NCI-H187 (cell line): Measurements from ENCODE around the gene BRAF.
"Not testable (repeated sequence)": the region's sequence is repeated elsewhere in the genome, so short reads cannot be mapped to it uniquely, and the experiment has no call there.

Source experiments
- DNase-seq, 2 experiments: peaks; one replicate each; lab custom pipeline; 2025; lab: John Stamatoyannopoulos, UW

Gene BRAF

DNA sequence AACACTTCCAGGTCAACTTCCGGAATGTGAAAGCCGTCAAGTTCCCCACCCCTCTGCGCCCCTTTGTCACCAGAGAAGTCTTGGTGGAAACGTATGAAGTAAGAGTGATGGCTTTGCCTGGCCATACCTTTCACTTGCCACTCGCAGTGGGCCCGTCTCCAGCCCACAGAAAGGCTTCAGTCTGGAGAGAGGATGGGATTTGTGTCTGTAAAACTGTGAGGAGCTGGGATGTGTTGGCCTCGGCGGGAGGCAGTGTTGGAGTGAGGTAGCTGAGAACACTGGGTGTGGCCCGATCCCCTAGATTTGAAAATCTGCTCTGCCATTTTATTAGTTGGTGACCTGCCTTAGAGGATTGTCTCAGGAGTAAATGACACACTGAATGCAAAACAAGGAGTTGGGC, 245.5 kb downstream of the BRAF start:
- DNase-seq: no peak

DNA sequence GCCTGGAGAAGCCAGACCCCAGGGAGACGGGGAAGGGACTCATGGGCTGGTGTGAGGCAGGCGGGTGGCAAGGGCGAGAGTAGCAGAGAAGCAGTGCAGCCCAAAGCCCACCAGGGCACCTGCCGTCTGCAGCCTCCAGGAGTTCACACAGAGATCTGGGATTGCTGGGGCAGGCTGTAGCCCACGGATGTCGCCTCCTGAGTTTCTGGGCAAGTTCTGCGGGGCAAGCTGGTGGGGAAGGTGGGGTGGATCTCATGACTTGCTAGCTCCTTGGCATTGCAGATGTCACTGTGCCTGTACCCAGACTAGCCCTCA, 246.0 kb downstream of the BRAF start:
- no peak for DNase-seq

DNA sequence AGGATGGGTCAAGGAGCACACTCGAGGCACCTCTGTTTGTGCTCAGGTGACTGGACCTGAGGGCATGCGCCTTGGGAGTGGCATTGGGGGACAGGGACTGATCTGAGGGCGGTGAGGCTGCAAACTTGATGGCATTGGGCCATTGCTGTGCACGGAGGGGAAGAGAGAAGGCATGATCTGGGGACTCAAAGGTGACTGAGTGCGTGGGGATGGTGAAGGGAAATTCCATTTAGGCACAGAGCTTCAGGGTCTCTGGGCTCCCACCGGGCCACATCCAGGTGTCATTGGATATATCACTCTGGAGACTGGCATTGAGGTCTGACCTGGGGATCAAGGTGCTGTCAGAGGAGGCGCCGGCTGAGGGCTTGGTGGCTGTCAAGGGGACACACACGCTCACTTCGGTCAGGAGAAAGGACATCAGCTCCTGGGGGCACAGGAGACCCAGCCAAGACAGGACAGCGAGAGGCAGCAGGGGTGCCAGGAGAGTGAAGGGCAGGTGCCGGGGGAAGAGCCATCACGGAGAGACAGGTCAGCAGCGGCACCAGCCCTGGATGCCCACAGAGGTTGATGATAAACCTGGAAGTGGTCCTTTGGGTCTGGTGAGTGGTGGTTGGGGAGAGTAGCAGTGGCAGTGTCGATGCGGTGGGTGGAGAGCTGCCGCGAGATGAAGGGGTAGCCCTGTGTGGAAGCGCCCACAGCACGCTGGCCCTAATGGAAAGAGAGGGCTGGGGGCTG, 246.5 kb downstream of the BRAF start:
- DNase-seq: no peak

DNA sequence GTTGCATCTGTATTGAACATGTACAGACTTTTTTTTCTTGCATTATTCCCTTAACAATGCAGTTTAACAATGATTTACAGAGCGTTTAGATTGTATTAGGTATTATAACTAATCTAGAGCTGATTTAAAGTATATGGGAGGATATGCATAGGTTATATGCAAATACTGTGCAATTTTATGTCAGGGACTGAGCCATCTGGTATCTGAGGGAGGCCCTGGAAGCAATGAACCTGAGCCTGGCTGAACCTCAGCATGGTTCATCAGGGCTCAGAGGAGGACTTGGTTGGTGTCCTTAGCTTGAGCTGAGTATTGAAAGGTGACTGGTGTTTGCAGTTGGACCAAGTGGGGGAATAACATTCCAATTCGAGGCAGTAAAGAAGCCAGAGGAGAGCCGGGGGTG, 247.2 kb downstream of the BRAF start:
- no peak for DNase-seq

DNA sequence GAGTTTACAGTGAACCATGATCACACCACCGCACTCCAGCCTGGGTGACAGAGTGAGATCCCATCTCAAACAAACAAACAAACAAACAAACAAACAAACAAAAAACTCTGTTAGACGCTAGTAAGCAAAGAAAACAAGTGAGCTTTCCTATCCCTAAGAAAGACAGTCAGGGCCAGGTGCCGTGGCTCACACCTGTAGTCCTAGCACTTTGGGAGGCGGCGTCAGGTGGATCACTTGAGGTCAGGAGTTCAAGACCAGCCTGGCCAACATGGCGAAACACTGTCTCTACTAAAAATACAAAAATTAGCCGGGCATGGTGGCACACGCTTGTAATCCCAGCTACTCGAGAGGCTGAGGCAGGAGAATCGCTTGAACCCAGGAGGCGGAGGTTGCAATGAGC, 247.8 kb downstream of the BRAF start:
- not testable (repeated sequence) for DNase-seq

DNA sequence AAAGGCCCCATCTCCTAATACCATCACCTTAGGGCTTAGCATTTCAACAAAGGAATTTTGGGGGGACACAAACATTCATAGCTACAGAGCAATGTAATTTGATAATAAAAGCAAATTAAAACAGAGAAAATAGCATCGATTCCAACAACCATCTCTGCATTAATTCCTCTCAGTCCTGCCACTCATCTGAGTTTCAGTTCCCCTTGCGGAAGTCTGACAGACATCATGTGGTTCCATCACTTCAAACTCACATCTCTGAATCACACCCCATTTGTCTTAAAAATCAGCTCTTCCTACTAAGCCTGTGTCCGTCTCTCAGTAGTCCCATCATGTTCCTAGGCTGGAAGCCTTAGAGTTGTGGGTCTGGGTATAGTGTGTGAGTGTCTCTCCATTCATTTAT, 248.4 kb downstream of the BRAF start:
- DNase-seq: no peak

DNA sequence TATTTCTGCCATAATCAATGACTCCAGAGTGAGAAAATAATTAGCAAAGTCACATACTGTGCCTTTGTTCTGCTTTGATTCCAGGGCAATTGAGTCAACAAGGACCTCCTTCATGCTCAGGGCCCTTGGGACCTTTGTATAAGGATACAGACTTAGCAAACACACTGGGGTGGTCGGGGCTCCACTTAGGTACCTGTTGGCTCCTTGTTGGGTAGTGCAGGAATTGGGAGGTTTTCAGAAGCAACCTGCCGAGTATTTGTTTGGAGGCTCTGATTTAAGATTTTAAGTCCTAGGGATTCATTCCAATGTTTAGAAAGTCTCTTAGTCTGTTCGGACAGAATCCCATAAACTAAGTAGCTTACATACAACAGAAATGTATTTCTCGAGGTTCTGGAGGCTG, 249.0 kb downstream of the BRAF start:
- DNase-seq: no peak

DNA sequence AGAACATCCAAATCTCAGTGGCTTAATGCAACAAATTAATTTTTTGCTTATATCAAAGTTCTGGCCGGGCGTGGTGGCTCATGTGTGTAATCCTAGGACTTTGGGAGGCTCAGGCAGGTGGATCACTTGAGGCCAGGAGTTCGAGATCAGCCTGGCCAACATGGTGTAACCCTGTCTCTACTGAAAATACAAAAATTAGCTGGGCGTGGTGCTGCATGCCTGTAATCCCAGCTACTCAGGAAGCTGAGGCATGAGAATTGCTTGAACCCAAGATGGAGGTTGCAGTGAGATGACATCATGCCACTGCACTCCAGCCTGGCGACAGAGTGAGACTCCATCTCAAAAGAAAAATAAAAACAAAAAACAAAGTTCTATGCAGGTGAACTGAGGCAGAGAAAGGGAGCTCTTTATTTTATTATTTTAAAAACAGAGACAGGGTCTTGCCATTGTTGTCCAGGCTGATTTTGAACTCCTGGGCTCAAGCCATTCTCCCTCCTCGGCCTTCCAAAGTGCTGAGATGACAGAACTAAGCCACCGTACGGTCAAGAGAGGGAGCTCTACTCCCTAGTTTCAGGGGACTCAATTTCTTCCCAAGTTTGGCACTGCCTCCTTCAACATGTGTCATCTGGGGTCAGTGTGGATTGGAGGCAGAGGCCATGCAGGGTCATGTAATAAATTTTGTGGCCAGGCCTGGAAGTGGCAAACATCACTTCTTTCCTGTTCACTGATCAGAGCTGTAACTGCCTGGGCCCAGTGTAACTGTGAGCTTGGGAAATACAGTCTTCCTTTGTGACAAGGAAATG, 249.6 kb downstream of the BRAF start:
- peak in 1 of 2 experiments; percentile 6 for DNase-seq

DNA sequence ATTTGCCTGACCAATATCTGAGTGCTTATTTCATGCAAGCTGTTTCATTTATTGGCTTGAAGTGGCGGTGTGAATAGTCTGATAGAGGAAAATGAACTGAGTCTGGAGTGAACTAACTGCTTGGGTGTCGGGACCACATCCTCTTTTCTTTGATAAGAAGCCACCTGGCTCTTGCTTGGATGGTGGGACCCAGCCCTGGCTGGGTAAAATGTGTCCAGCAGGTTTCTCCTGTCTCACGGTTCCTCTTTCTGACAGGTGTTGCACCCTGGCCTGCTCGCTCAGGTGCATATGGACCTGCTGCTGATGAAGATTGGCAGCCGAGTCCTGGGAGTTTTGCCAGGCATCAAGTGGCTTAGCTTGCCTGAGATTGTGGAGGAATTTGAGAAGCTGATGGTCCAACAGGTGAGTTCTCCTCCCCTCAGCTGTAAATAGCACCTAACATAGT, 250.4 kb downstream of the BRAF start:
- no peak for DNase-seq

DNA sequence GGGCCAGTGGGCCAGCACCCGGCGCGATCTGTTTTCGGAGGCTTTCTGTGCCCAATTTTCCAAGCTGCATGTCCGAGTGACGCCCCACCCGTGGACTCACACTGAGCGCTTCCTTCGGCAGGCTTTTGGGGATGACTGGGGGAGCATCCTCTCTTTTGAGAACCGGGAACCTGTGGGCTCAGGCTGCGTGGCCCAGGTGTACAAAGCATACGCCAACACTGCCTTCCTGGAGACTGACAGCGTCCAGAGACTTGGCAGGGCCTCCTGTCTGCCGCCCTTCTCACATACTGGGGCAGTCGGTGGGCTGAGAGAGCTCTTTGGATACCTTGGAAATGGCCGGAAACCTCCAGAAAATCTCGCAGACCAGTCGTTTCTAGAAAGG, 251.0 kb downstream of the BRAF start:
- DNase-seq: no peak

DNA sequence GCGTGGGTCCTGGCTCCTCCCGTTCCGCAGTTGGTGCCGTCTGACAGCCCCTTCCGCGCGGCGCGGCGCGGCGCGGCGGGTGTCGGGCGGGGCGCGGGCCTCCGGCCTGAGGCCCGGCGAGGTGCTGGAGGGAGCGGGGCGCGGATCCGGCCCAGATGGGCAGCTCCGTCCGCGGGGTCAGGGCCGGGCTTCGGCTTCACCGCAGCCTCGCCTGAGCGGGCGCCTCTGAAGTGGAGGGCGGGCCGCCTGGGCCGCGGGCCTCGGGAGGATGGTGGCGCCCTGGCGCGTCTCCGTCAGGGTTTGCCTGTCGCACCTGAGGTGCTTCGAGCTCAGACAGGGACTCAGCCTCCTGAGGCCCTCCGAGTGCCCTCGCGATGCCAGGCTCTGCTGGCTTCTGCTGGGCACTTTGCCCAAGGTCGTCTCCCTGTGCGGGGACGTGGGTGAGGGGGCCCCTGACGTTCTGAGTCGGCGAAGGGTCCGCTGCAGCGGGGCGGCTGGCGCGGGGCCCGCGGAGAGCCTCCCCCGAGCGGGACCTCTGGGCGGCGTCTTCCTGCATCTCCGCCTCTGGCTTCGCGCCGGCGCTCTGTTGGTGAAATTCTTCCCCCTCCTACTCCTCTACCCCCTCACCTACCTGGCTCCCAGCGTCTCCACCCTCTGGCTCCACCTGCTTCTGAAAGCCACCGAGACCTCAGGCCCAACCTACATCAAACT, 251.5 kb downstream of the BRAF start:
- peak; percentile 21 to 69 for DNase-seq

DNA sequence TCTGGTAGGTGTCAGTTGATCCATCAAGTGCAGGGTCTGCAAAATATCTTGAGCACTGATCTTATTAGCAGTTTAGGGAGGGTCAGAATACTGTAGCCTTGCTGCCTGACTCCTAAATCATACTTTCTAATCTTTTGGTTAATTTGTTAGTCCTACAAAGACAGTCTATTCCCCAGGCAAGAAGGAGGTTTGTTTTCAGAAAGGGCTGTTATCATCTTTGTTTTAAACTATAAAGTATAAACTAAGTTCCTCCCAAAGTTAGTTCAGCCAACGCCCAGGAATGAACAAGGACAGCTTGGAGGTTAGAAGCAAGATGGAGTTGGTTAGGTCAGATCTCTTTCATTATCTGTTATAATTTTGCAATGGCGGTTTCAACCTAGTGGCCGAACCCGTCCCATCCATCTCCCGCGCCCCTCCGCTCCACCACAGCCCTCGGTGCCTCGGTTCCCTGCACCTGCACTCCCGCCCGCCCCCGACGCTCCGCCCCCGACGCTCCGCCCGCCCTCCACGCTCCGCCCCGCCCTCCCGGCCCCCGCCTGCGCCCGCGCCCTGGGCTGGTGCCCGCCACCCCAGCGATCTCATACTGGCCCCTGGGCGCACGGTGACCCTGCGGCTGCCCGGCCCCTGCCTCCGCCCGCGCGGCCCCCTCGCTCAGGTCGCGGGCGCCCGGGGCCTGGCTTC, 252.2 kb downstream of the BRAF start, which contains the start of gene ADCK2:
Gene ADCK2 (plus strand): TSS at position 564 of the 681 bp plus-strand sequence. CDS start 386 bp downstream, outside the sequence.
- peak; percentile 44 to 51 for DNase-seq

DNA sequence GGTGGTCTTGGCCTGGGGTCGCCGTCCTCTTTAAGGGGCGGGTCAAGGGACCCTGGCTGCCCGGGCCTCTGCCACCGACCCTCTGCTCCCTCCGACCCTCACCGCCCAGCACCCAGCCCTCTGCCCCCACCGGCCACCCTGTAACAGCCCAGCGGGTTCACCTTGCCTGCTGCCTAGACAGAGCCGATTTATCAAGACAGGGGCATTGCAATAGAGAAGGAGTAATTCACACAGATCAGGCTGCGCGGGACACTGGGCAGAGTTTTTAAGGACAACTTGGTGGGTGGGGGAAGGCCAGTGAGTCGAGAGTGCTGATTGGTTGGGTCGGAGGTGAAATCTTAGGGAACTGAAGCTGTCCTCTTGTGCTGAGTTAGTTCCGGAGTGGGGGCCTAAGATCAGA, 252.8 kb downstream of the BRAF start:
- DNase-seq: no peak

DNA sequence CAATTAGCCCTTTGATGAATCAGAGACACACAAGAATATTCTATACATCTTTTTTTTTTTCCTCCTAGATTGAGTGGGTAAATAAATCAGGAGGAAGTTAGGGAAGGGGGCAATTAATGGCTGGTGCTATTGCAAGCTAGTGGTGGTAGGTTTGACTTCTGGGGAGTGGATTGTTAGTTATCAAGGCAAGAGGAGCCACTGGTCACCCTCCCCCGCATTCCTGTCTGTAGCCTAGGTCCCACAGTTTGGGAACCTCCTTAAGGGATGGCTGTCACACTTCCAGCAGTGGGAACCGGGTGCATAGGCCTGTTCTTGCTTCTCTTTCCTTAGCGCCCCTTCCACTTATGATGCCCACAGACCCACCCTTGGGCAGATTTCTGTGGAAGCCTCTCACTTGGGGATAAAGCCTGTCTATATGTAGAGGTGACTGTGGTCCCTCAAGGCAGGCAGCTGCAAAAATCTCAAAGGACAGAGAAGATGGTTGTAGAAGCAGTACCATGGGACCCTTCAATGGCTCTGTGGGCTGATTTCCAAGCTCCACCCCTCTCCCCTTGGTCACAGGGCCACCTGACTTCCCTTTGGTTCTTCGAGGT, 254.3 kb downstream of the BRAF start:
- no peak for DNase-seq

DNA sequence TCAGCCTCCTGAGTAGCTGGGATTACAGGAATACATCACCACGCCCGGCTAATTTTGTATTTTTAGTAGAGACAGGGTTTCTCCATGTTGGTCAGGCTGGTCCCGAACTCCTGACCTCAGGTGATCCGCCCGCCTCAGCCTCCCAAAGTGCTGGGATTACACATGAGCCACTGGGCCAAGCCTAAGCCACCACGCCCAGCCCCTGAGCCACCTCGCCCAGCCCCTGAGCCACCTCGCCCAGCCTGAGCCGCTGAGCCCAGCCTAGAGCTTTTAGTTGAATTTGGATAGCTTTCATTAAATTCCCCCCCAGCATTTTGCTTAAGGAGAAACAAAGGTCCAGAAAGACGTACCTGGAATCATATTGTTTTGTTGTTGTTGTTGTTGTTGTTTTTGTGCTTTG, 254.9 kb downstream of the BRAF start:
- DNase-seq: not testable (repeated sequence)

DNA sequence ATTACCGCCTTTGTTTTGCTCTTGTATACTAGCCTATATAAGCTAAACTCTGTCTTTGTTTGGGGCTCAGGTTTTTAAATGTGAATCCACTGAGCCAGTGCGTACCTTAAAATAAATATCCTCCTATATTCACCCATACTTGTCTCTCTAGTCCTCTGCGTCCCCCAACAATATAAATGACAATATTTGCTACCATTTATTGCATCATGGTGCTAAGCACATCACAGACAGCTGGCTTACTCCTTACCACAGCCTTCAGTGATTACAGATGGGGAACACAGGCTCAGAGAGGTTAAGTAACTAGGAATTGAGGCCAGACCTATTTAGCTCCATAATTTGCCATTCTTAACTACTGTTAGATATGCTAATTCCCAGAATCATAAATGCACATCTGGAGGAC, 255.4 kb downstream of the BRAF start:
- no peak for DNase-seq
